Activated naive CD4-positive, alpha-beta T cell treated with Interleukin-2 at 50 U/mL for 16 hours (primary cell): ENCODE data around the gene ELAVL4.
"Not testable (repeated sequence)": the region's sequence is repeated elsewhere in the genome, so short reads cannot be mapped to it uniquely, and the experiment has no call there.

Experiments used
- DNase-seq: peaks from one replicate; pipeline ENCODE4 v3.0.0-alpha.2; 2020

Gene ELAVL4

DNA sequence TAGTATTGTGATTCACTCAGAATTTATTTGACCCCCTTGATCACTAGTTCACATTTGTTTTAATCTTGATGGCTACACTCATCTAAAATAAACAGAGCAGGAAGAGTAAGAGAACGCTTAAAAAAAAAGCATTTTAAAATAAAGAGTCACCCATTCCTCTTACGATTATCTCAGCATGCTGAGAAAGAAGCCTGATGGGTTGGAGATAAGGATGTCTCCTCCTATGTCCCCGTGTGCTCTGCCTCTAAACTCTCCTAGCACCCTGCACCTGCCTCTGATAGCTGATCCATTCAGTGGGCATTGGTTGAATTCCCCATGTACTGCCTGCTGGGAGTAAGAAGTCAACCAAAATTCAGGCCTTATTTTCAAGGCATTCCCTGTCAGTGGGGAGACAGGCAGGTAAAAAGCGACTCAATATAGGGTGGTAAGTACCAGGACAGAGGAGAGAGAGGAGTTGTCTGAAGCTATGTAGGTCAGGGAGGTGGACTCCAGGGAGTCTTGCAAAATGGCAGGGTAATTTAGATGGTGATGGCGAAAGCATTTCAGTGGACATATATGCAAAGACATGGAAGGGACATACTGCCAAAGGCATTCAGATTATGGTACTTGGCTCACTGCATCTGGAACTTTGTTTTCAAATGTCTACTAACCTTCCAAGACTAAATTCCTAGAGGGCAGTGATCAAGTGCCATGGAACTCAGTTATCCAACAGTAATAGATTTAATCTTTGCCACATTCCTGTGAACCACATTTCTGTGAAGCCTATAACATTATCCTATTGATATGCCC lies 18.4 kb downstream of the ELAVL4 start:
- DNase-seq, result no peak

DNA sequence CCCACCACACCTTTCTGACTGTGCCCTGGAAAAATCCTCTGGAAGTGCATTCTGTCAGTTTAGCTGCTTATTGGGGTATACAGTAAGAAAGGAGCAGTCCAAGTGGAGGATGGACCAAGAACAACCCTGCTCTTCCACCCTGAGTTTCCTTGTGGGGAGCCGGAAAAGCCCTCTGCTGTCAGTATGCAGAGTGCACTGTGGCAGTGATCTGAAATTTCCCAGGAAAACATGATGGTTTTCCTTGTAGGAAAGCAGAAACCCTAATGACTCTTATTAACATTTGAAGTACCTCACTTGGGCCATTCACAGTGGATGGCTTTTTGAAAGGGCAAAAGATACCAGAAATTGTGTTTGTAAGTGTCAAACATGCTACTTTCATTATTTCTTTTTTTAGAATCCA lies 20.5 kb downstream of the ELAVL4 start:
- no peak for DNase-seq

DNA sequence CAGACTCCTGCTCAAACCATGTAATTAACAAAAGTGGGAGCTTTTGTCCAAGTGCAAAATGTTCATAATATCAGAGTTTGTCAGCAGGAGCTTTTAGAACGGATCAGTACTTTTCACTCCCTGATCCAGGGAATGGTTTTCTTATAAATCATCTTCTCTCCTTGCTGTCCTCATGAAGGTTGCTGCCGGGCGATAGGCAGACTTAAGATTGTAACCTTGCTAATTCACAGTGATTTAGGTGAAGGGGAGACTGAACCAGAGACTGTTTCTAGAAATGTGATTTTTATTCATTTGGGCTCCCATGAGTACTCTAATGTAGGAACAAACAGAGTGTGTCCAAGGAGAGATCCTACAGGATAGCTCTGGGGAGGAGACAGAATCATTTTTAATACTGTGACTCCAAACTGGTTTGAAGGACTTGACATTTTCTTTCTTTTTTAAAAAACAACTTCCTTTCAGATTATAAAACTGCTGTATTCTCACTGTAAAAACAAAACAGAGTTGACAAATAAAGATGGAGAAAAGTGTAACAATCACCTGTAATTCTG lies 23.7 kb downstream of the ELAVL4 start:
- DNase-seq, result no peak

DNA sequence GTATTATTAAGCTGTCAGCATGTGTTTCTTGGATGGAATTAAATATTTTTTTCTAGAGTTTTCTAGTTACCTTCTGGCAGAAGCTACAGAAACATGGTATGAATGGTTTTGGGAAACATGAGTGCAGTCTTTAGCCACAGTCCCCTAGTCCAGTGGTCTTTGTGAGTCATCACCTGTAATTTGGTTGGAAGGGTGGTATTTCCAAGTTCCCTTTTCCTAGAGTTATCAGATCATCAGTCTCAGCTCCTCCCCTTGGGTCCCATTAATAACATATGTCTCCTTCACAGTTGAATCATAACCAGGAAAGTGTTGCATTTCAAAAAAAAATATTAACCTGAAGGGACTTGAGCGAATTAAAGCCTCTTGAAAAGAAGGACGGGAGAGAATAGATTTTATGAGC lies 27.0 kb downstream of the ELAVL4 start:
- no peak for DNase-seq

DNA sequence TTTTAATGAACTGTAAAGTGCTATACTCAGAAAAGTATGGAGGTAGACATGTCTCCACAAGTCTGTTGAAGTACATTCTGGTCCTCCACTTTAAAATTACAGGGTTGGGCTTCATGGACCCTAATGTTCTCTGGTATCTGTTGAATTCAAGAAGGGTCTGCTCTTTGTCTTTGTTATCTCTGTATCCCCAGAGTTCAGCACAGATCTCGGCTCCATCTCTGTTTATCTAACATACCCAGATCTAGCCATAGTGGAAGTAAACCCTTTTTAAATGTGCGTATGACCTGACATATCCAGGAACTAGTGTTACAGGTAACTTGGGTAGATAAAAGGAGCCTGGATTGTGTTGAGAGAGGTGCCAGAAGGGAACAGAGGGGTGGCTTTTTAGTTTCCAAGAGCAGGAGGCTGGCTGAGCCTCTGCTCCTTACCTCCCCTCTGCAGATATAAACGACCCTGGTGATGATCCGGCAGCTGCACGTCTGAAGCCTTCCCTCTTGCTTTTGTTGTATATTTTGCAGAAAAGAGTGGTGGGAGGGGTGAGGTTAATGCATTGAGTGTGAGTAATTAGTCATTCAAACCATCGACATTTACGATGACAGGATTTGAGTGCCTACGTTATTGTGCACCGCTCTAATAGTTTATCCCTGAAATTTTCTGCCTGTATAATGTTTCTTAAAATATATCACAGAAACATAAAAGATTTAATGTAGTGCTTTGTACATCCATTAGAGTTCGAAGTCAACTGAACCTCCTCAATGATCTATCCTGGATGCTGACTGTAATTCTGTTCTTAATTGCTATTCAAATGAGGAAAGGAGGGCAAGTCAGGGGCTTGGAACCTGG lies 30.8 kb downstream of the ELAVL4 start:
- DNase-seq, result no peak

DNA sequence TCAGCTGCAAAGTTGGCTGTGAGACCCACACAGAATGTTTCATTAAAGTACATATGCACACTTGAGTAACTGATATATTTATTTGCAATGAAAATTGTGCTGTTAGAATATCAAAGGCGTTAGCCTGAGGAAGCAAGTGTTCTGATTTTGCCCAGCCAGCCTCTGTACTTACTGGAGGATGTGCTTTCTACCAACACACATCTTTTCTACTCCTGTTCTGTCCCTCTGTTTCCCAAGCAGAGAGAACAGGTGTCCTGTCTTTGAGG lies 31.4 kb downstream of the ELAVL4 start:
- no peak for DNase-seq

DNA sequence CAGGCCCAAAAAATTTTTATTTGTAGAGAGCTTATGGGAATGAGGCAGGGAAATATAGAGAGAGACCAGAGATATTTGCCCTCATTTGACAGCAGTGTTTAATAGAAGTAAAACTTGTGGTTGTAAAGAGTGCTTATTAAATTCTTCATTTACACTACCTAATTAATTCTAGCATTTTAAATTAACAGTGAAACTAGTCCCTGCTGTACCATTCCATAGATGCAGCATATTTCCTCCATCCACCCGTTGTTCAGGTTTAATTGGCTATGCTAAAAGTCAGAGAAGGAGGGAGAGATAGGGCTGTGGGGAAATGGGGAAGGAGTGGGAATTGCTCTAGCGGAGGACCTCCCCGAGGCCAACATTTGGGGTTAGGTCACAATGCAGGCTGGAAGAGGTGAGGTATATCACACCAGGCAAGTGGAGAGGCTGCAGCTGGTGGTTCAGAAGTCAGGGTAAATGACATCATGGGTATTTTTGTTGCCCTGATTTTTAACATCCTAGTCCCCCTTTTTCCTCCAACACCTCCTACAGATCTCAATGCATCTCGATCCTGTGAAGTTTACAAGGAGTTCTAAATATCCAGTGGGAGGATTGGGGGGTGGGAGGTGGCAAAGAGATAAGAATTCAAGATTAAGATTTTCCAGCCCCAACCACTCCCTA lies 38.6 kb downstream of the ELAVL4 start:
- DNase-seq, result no peak

DNA sequence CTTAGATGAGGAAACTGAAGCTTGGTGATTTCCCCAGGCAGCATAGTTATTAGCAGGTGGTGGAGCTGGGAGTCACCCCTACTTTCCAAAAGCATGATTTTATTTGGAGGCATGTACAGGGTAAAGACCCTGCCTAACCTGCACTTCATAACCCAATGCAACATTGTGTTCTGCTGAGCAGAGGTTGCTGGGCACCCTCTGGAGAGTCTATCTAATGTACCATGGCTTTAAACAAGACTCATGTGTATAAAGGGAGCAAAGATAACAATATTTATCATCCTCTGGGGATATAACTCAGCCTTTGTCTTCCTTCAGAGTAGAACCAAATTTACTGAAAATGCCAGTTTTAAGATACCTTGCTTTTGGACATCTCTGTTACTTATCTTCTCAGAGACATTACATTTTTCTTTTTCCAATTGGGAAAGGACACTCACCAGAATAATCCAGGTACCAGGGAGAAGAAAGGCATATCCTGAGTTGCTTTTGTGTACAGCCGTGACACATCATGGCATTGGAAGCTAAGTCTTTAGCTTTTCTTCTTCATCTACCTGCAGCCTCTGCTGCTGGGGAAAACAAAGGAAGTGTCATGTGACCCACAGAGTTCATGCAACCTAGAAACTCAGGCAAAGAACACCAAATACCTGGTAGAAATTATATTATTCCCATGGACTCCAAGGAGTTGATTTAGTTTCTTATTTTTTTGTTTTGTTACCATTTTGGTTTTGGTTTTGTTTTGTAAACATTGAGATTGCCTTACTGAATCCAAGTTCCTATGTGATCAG lies 39.6 kb downstream of the ELAVL4 start:
- no peak for DNase-seq

DNA sequence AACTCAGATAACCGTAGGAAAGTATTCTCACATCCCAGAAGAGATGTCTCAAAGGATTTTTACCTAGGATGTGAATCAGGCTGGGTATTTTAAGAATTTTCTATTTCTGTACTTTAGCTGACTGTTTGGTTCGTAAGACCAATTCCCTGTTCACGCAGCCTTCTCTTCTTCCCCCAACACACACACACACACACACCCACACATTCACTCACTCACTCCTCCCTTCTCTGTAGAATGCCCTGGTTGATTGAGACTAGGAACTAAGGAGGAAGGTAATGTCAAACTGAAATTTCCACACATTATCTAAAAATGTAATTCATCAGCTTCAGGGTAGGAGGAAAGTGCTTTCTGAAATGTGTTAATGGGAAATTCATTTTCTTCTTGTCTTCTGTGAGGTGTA lies 43.5 kb downstream of the ELAVL4 start:
- no peak for DNase-seq

DNA sequence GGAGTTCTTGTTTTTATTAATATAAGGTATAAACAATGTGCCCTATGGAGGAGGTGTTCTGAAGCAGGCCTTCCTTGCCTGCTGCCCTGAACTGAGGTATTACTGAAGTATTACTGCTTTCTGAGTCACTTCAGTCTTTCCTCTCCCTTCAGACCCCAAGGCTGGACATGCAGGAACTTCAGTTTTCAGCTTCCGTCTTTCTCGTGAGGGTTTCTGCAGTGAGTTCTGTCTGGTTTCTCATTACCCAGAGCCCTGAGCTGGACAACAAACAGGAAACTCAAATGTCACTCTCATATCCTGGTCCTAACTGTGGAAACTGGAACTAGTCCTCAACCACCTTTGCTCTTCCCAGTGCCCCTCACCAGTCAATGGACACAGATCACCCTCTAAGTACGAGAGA lies 46.8 kb downstream of the ELAVL4 start:
- no peak for DNase-seq

DNA sequence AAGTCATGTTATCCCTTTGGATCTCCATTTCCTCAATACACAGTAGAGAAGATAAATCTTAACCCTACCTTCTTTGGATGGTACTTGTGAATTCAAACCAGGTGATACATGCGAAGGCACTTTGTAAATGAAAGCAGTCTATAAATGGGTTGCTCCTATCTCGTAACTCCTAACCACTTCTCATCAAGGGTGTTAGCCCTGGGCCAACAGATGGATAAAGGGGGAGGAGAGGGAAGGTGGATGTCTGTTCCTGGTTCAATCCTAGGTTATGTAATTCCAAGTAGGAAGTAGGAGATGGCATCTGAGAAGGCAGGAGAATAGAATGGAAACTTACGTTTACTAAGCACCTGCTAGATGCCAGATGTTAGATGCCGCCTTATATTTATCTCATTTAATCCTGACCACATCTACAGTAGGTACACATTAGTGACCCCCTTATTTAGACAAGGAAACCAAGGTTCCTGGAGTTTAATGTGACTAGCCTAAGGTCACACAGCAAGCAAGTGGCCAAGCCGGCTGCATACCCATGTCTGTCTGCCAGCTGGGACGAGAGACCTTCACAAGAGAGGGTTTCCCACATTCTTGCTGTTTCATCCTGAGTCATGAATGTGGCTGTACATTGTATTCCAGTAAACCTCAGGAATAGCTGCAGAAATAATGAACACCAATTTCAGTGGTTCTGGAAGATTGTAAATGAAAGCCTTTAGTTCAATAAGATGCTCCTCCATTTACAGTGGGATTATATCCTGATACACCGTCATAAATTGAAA lies 47.7 kb downstream of the ELAVL4 start:
- DNase-seq, result no peak

DNA sequence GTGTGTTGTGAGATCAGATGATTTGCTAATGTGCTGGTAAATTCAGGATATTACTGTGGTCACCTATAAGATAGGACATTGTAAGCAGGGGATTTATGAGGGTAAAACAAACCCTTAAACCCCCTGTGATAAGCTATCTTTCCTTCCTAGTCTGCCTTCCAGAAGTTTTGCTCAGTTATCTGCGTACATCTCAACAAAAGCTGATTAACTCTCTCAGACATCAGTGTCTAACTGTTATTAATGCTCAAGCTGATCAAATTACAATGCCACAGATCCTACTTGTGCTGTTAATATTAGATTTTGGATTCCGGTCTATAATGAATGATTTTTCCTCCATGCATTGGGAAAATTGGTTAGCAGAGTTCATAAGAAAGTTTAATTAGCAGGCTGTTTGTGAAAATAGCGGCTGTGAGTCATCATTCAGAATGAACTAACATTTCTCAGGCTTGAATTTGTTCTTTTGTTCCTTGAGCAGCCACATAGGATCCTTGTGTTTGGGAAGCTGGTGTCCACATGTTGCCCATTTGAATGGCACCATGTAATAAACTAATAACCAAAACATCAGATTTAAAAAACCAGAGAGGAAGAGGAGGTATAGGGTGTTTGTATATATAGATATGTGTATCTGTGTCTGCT lies 48.7 kb downstream of the ELAVL4 start:
- no peak for DNase-seq

DNA sequence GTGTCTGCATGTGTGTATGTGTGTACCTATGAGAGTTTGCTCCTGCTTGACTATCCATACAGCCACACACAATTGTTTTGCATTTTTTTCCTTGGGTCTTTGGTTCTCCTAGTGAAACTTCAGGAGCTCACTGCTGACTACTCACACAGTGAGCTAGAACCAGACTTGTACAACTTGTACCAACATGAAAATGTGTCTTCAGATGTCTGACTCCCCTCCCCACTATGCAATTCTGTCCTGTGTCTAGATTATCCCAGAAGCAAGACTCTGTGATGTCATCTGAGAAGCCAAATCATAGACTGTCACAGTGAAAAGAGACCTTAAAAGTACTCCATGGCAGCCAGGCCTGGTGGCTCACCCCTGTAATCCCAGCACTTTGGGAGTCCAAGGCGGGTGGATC lies 49.7 kb downstream of the ELAVL4 start:
- DNase-seq, result no peak

DNA sequence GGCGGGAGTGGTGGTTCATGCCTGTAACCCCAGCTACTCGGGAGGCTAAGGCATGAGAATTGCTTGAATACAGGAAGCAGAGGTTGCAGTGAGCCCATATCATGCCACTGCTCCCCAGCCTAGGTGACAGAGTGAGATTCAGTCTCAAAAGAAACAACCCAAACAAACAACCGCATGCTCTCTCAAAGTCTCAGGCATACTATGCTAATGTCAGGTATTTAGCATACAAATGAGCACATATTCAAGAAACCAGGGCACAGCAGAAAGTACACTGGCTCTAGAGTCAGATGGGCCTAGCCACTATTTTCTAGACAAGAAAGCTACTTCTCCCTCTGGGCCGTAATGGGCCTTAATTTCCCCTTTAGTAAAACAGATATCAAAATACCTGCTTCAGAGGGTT lies 55.0 kb downstream of the ELAVL4 start:
- DNase-seq, result no peak

DNA sequence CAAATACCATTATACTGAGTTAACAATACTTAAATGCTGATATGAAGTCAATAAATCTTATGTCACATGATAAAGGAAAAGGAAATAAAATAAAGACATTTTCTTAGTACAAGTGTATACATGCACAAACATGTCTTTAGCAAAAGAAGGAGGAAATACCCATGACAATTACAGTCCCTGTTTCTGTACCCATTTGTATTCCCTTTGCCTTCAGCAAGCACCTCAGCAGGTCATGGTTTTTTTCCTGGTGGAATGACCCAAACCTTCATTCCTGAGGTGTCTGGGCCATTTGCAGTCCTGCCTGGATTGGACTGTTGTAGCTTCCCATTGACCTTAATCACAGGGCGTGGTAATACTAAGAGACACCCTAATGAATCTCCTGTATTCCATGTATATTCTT lies 57.6 kb downstream of the ELAVL4 start:
- DNase-seq, result not testable (repeated sequence)

DNA sequence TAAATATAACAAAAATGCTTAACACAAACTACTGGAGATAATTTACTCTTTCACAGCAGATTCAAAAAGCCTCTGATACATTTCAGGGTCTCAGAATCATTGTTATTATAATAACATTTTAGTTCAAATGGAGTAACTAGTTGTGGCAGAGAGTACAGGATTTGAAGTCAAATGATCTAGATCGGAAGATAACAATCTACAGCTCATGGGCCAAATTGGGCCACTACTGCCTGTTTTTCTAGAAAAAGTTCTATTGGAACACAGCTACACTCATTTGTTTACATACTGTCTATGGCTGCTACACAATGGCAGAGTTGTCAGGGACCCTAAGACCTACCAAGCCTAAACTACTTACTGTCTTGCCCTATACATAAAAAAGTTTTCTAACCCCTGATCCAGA lies 63.6 kb downstream of the ELAVL4 start:
- no peak for DNase-seq

DNA sequence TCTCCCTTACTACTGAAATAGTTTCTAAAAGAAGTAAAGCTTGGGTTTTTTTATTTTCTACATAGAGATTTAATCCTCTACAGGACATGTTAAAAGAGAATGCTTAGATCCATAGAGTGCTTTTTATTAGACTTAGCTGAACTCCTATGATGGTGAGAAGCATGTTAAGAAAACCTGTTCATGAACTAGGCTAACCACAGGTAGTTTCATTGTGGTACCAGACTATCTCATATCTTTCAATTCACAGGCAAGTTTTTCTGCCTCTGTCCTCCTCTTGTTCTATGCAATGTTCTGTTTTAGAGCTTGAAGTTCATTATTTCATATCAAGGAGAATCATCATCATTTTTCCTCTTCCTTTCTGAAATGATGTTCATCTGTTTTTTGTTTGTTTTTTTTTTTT lies 65.4 kb downstream of the ELAVL4 start:
- no peak for DNase-seq

DNA sequence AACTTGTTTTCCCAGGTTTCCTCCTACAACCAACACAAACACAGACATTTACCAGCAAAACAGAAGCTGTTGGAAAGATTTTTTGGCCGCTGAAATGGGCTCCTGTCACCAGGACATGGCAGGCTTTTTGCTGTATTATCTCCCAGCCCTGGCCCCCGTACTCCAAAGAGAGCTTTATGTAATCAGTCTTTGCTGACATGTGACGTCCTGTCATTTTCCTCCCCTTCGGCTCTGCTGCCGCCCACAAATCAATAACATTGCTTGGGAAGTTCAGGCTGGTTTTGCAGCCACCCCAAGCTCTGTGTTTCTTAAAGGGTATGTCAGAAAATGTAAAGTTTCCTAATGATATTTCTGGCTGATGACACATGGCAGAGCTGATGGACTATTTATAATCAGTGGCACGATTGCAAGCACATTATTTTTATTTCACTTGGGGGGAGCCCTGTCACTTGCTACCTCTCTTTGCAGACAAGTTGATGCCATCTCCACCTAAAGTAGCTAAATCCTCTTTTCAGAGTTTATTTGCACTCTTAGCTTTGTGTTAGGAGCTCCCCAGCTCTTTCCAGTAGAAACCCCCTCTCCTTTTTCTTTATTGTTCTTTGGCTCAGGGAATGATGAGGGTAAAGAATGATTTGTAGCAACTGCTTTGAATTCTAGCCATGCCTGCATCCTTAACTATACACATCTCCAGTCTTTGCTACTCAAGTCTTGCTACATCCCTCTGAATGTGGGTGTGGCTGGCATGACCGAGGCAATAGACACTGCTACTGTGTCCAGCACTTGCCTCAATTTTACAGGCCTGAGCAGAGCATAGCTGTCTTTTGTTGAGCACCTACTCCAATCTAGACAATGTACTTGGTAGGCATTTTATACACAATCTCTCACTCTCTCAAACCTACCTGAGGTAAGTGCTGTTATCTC lies 67.3 kb downstream of the ELAVL4 start:
- no peak for DNase-seq

DNA sequence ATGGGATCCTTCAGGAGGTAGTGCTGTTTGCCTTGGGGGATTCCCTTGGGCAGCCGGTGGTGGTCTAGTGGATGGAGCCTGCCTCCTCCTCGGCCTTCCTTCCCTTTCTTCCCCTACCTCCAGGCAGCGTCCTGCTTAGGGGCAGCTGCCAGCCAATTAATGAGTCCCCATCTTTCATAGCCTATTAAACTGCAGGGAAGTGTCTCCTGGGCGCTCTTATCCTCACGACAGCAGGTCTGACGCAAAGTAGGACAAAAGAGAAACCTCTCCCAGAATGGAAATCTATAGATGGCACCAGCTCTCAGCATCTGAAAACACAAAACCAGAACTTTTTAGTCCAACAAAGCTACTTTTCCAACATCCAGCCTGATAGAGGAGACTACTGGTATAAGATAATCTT lies 69.3 kb downstream of the ELAVL4 start:
- DNase-seq, result no peak

DNA sequence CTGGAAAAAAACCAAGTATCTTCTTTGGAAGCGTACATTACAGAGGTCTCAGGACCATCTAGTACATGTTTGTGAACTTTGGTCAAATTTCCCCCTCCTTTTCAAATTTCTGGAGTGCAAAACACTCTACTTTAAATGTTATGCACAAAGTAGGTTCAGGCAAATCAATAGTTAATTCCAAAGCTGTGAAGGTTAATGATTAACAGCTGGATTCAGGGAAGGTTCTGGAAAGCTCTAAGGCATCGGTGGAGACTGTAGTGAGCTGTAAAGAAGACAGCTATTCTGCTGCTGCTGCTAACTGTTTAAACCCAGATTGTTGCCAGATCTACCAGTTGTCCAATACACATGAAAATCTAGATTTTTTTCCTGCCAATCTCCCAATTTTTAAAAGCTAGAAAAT lies 70.9 kb downstream of the ELAVL4 start:
- no peak for DNase-seq

DNA sequence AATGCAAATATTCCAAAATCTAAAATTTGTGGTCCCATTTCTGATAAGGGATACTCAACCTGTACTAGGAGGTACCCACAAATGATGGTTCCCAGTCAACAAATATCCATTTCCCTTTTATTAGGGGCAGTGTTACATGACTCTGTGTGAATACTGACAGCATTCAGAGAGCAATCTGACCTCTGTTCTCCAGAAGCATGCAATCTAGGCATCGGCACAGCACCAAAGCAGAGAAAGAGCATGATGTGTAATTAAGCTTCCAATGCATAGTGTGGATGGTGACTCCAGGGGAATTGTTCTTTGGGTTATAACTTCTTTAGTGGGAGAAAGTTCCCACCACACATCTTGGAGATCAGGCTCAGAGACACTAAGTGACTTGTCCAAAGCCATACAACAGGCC lies 71.6 kb downstream of the ELAVL4 start:
- no peak for DNase-seq
